Upper lobe of left lung (tissue), 6 donors: ENCODE results near the gene ACTL6B. TPM values are rescaled to one million over a fixed set of nuclear protein-coding genes. Genes with fewer than 3 reads are reported as not detected.

Experiments used
- ATAC-seq, 2 donors: fragments of 200-7000 bp; cut with Tn5 transposase; one replicate each; pipeline ENCODE4 v1.9.1; 2022; ENCODE audit warnings: mild to moderate bottlenecking in 2 of 2, moderate library complexity in 2 of 2; ENCODE audit not compliant: low FRiP score in 2 of 2
- DNase-seq, 2 donors: peaks; one replicate each; pipeline ENCODE4 v3.0.0-alpha.2; 2019 to 2020
- H3K27ac ChIP-seq, 4 donors: fragments of 200-600 bp; sonication (generic); one replicate each; pipeline ENCODE4 v1.5.1; 2016 to 2019
- H3K27me3 ChIP-seq, 4 donors: fragments of 200-600 bp; sonication (generic); one replicate each; pipeline ENCODE4 v1.5.1; 2017 to 2019
- H3K36me3 ChIP-seq, 4 donors: fragments of 200-600 bp; sonication (generic); one replicate each; pipeline ENCODE4 v1.5.1; 2016 to 2019
- H3K4me1 ChIP-seq, 4 donors: fragments of 200-600 bp; sonication (generic); one replicate each; pipeline ENCODE4 v1.5.1; 2018 to 2019
- H3K4me3 ChIP-seq, 4 donors: fragments of 200-600 bp; sonication (generic); one replicate each; pipeline ENCODE4 v1.5.1; 2017 to 2019; ENCODE audit warnings: mild to moderate bottlenecking in 2 of 4, moderate library complexity in 1 of 4
- H3K9me3 ChIP-seq, 4 donors: fragments of 200-600 bp; sonication (generic); one replicate each; pipeline ENCODE4 v1.5.1; 2018 to 2019
- EP300 ChIP-seq, 4 donors: sonication (generic); formaldehyde crosslinking; IDR thresholded peaks; one replicate each; pipeline ENCODE4 v1.5.1; 2017; ENCODE audit warnings: antibody characterized with exemption in 4 of 4, control low read depth in 2 of 4
- POLR2A ChIP-seq, 4 donors: fragments of 450-650 bp; IDR thresholded peaks; one replicate each; pipeline ENCODE4 v1.5.1; 2016 to 2017; ENCODE audit warnings: antibody characterized with exemption in 4 of 4, mild to moderate bottlenecking in 2 of 4
- POLR2AphosphoS5 ChIP-seq, 2 donors: sonication (generic); formaldehyde crosslinking; IDR thresholded peaks; one replicate each; pipeline ENCODE4 v1.5.1; 2017; ENCODE audit warnings: antibody characterized with exemption in 2 of 2
- WGBS, 2 donors: methylation state at CpG; one replicate each; pipeline ENCODE4 v1.1.5; 2017 to 2018; 5-methylcytosine and 5-hydroxymethylcytosine counted together
- total RNA-seq, 6 donors: library from RNA; depleted of rRNA in 4 of 6; stranded (reverse); fragments of >200 nt in 4 of 6; gene quantifications; one replicate each; pipeline versions ENCODE4 v1.1.0 to v1.2.1, GENCODE V29; 2016 to 2021
- TF ChIP-seq, protein P1 (sequence below), 6 experiments: fragments of 450-650 bp in 4 of 6; fragments of 200-600 bp in 2 of 6; sonication (generic) in 2 of 6; IDR thresholded peaks; one replicate each; pipeline ENCODE4 v1.5.1; 2016 to 2019; ENCODE audit warnings: antibody characterized with exemption in 6 of 6
- donor health status: DM: no; HTN: no; CAD: no; lungs with moderate emphysema.
- donor health status: DM: no; HTN: yes; CAD: no; lungs with severe emphysema.

Gene ACTL6B
- total RNA-seq, 6 donors from 2014 or later = not detected

DNA sequence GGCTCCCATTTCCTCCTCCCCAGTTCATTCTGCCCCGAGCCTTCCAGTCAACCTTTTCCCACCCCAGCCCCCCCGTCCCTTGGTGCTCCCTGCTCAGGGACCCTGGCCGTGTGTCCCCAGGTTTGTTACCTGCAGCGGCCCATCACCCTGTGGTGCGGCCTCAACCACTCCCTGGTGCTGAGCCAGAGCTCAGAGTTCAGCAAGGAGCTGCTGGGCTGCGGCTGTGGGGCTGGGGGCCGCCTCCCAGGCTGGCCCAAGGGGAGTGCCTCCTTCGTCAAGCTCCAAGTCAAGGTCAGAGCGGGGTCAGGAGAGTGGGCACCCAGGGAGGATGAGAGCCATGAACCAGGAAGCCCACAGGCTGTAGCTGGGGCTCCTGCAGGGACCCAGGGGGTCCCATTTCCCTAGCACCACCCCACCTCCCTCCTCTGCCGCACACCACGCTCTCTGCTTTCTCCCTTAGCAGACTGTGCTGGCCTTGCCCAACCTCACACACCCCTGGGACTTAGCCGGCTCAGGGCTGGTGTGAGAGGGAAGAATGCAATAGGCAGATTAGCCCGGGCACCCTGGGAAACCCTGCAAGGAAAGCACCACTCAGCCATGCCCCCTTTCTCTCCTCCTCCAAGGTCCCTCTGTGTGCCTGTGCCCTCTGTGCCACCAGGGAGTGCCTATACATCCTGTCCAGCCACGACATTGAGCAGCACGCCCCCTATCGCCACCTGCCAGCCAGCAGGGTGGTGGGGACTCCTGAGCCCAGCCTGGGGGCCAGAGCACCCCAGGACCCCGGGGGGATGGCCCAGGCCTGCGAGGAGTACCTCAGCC, 56.1 kb downstream of the ACTL6B start:
- ATAC-seq (no peak), DNase-seq (no peak)
- Histone ChIP-seq H3K36me3 (no peaks in the 10 kb centered on the region), H3K9me3 (no peaks in the 10 kb centered on the region), H3K27ac (no peak overlapping the region), H3K4me3 (no peak overlapping the region), H3K4me1 (peaks cover 8 to 33% (median 23%) of the 10 kb centered on the region in 4 donors), H3K27me3 (no peaks in the 10 kb centered on the region)
- TF ChIP-seq EP300 (IDR thresholded peaks at IDR 0.05) (no peak), POLR2A (IDR thresholded peaks at IDR 0.05) (no peak), POLR2AphosphoS5 (IDR thresholded peaks at IDR 0.05) (no peak)
- TF ChIP-seq, protein P1, sequence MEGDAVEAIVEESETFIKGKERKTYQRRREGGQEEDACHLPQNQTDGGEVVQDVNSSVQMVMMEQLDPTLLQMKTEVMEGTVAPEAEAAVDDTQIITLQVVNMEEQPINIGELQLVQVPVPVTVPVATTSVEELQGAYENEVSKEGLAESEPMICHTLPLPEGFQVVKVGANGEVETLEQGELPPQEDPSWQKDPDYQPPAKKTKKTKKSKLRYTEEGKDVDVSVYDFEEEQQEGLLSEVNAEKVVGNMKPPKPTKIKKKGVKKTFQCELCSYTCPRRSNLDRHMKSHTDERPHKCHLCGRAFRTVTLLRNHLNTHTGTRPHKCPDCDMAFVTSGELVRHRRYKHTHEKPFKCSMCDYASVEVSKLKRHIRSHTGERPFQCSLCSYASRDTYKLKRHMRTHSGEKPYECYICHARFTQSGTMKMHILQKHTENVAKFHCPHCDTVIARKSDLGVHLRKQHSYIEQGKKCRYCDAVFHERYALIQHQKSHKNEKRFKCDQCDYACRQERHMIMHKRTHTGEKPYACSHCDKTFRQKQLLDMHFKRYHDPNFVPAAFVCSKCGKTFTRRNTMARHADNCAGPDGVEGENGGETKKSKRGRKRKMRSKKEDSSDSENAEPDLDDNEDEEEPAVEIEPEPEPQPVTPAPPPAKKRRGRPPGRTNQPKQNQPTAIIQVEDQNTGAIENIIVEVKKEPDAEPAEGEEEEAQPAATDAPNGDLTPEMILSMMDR (IDR thresholded peaks at IDR 0.05) = no peak
- WGBS, 2 donors = 76 to 81% methylated on average over 11 to 13 of the region's 18 CpGs

DNA sequence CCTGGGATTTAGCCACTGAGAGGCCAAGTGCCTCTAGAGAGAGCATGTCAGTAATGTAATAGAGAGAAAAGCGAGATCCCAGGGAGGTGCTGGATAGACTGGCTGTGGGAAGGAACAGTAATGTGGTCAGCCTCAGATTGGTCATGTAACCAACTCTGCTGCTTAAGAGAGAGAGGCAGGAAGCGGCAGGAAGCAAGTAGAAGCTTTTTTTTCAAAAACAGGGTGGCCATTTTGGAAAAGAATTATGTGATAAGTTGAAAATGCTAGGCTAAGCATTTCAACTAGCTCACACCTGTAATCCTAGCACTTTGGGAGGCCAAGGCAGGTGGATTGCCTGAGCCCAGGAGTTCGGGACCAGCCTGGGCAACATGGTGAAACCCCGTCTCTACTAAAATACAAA, 57.8 kb downstream of the ACTL6B start:
- no peaks in the 10 kb centered on the region for H3K27me3 ChIP-seq
- H3K4me3 ChIP-seq = no peak overlapping the region
- DNase-seq (no peak), ATAC-seq (no peak)
- H3K27ac ChIP-seq = no peak overlapping the region
- no peaks in the 10 kb centered on the region for H3K9me3 ChIP-seq
- TF ChIP-seq EP300 (IDR thresholded peaks at IDR 0.05) (no peak), POLR2AphosphoS5 (IDR thresholded peaks at IDR 0.05) (no peak), POLR2A (IDR thresholded peaks at IDR 0.05) (no peak)
- TF ChIP-seq, protein P1 (IDR thresholded peaks at IDR 0.05) = no peak
- H3K36me3 ChIP-seq = no peaks in the 10 kb centered on the region
- 89 to 93% methylated on average over 4 of the region's 4 CpGs for WGBS, 2 donors
- H3K4me1 ChIP-seq = peaks cover 0 to 16% (median 10%) of the 10 kb centered on the region in 4 donors

DNA sequence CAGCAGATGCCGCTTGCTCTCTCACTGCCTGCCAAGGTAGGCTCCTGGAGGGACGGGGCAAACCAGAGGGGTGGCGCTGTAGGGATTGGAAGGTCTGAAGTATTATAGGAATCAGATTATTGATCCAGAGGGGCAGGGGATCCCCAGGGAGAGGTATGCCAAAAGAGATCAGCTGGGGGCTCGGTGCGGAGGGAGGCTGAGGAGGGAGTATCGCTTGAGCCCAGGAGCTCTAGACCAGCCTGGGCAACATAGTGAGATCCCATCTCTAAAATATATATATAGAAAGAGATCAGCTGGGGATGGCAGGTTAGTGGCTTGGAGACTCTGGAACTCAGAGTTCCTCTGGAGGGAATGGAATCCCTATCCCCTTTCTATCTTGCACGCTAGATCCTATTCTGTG, 61.1 kb downstream of the ACTL6B start:
- H3K36me3 ChIP-seq = no peaks in the 10 kb centered on the region
- H3K9me3 ChIP-seq = no peaks in the 10 kb centered on the region
- peaks cover 0 to 5% (median 2%) of the 10 kb centered on the region in 4 donors for H3K4me1 ChIP-seq
- DNase-seq = no peak
- no peak for TF ChIP-seq POLR2A (IDR thresholded peaks at IDR 0.05)
- TF ChIP-seq, protein P1 (IDR thresholded peaks at IDR 0.05) = no peak
- no peak for TF ChIP-seq EP300 (IDR thresholded peaks at IDR 0.05)
- no peak for TF ChIP-seq POLR2AphosphoS5 (IDR thresholded peaks at IDR 0.05)
- no peak overlapping the region for H3K27ac ChIP-seq
- H3K27me3 ChIP-seq = no peaks in the 10 kb centered on the region
- ATAC-seq = no peak
- H3K4me3 ChIP-seq = no peak overlapping the region
- WGBS, 2 donors = 96 to 98% methylated on average over 7 of the region's 7 CpGs

Other genes starting within 250 kb of the ACTL6B start
- 1 to 10 TPM; 3.8 to 6.3 (median 5.2) TPM for gene ZCWPW1, start 227.7 kb downstream of the ACTL6B start, total RNA-seq
- 10 to 100 TPM; 19.3 to 45.4 (median 37.9) TPM for gene MEPCE, start 226.6 kb downstream of the ACTL6B start, total RNA-seq
- 10 to 100 TPM; 24.3 to 56.8 (median 30.0) TPM for gene PPP1R35, start 220.0 kb downstream of the ACTL6B start, total RNA-seq
- 1 to 10 TPM in 2 of 6 donors, under 1 TPM in 2, not detected in 2; 0.59 to 2.1 (median 1.3) TPM for gene SPACDR, start 192.2 kb downstream of the ACTL6B start, total RNA-seq
- 10 to 100 TPM; 25.7 to 91.2 (median 69.0) TPM for gene TSC22D4, start 177.2 kb downstream of the ACTL6B start, total RNA-seq
- gene NYAP1, start 172.5 kb downstream of the ACTL6B start, total RNA-seq = 1 to 10 TPM in 2 of 6 donors, under 1 TPM in 3, not detected in 1; 0.15 to 1.4 (median 0.89) TPM
- 10 to 100 TPM; 14.3 to 33.1 (median 20.4) TPM for gene AGFG2, start 117.2 kb downstream of the ACTL6B start, total RNA-seq
- 10 to 100 TPM in 3 of 6 donors, 1 to 10 TPM in 3; 1.2 to 18.9 (median 12.7) TPM for gene SAP25, start 82.5 kb downstream of the ACTL6B start, total RNA-seq
- 100 to 1,000 TPM in 5 of 6 donors, 10 to 100 TPM in 1; 88.5 to 493 (median 121) TPM for gene LRCH4, start 70.3 kb downstream of the ACTL6B start, total RNA-seq
- 1 to 10 TPM in 1 of 6 donors, under 1 TPM in 2, not detected in 3; 0.63 to 4.2 (median 0.77) TPM for gene FBXO24, start 70.1 kb downstream of the ACTL6B start, total RNA-seq
- 100 to 1,000 TPM in 2 of 6 donors, 10 to 100 TPM in 4; 15.2 to 115 (median 47.3) TPM for gene PCOLCE, start 54.1 kb downstream of the ACTL6B start, total RNA-seq
- gene MOSPD3, start 43.9 kb downstream of the ACTL6B start, total RNA-seq = 10 to 100 TPM in 5 of 6 donors, 1 to 10 TPM in 1; 9.9 to 25.8 (median 16.0) TPM
- 1 to 10 TPM in 1 of 6 donors, under 1 TPM in 4, not detected in 1; 0.20 to 2.1 (median 0.89) TPM for gene TFR2, start 14.9 kb downstream of the ACTL6B start, total RNA-seq
- 100 to 1,000 TPM; 153 to 291 (median 278) TPM for gene GNB2, start 17.3 kb upstream of the ACTL6B start, total RNA-seq
- gene GIGYF1, start 37.8 kb upstream of the ACTL6B start, total RNA-seq = 100 to 1,000 TPM in 1 of 6 donors, 10 to 100 TPM in 5; 18.7 to 151 (median 52.9) TPM
- gene POP7, start 49.7 kb upstream of the ACTL6B start, total RNA-seq = 10 to 100 TPM in 5 of 6 donors, 1 to 10 TPM in 1; 9.4 to 32.5 (median 22.2) TPM
- gene EPO, start 64.0 kb upstream of the ACTL6B start, total RNA-seq = under 1 TPM in 1 of 6 donors, not detected in 5; 0.20 TPM
- gene ZAN, start 77.1 kb upstream of the ACTL6B start, total RNA-seq = not detected
- 10 to 100 TPM; 36.7 to 96.5 (median 56.6) TPM for gene EPHB4, start 171.1 kb upstream of the ACTL6B start, total RNA-seq
- gene SLC12A9, start 196.3 kb upstream of the ACTL6B start, total RNA-seq = 10 to 100 TPM; 14.5 to 50.1 (median 43.9) TPM
- 10 to 100 TPM; 17.8 to 74.3 (median 67.3) TPM for gene TRIP6, start 210.9 kb upstream of the ACTL6B start, total RNA-seq
- gene SRRT, start 218.7 kb upstream of the ACTL6B start, total RNA-seq = 100 to 1,000 TPM in 4 of 6 donors, 10 to 100 TPM in 2; 57.9 to 324 (median 111) TPM
- gene UFSP1, start 233.3 kb upstream of the ACTL6B start, total RNA-seq = 1 to 10 TPM in 4 of 6 donors, under 1 TPM in 1, not detected in 1; 0.55 to 8.5 (median 4.8) TPM
- gene ACHE, start 239.4 kb upstream of the ACTL6B start, total RNA-seq = 1 to 10 TPM in 5 of 6 donors, not detected in 1; 1.3 to 2.9 (median 2.2) TPM